Measurements from ENCODE around the gene TDRD5.

DNA sequence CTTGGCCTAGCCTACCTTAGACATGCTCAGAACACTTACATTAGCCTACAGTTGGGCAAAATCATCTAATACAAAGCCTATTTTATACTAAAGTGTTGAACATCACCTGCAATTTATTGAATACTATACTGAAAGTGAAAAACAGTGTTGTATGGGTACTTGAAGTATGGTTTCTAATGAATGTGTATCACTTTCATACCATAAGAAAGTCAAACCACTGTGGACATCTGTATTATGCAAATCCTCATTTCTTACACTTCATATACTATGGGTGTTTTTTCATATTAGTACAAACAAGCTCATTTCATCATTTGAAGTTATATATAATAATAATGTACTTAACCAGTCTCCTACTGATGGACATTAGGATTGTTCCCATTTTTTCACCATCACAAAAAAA, 41.2 kb downstream of the TDRD5 start:
- TF ChIP-seq GATA2 (IDR thresholded peaks at IDR 0.05; ENCODE audit: low read depth, low read length) (no peak), GATA3 (IDR thresholded peaks at IDR 0.05; ENCODE audit: low read depth, low read length) (no peak)

Data from SH-SY5Y (cell line).